Testis (tissue), 2 donors: ENCODE measurements around the gene ADAMTSL1.

Experiments used
- CTCF ChIP-seq, 3 experiments: fragments of 450-650 bp in 2 of 3; fragments of 200-600 bp in 1 of 3; sonication (generic) in 1 of 3; IDR thresholded peaks; one replicate each; pipeline ENCODE4 v1.5.1; 2016 to 2019; ENCODE audit warnings: antibody characterized with exemption in 3 of 3, mild to moderate bottlenecking in 2 of 3, moderate library complexity in 1 of 3
- POLR2A ChIP-seq: fragments of 450-650 bp; IDR thresholded peaks from one replicate; pipeline ENCODE4 v1.6.1; 2017; ENCODE audit warnings: antibody characterized with exemption, mild to moderate bottlenecking, moderate library complexity

- no peak for TF ChIP-seq CTCF (IDR thresholded peaks at IDR 0.05)
- no peak for TF ChIP-seq POLR2A
Measured at GRCh38 chr9:18699764-18700163, 225.8 kb downstream of the ADAMTSL1 start.
